Activated CD8-positive, alpha-beta memory T cell treated with anti-CD3 and anti-CD28 coated beads, Interleukin-2, amount 50 U/mL, for 24 hours (primary cell): ENCODE measurements around the gene FCMR.
"Not testable (repeated sequence)": the region's sequence is repeated elsewhere in the genome, so short reads cannot be mapped to it uniquely, and the experiment has no call there.

Experiments
- DNase-seq: peaks from one replicate; pipeline ENCODE4 v3.0.0-alpha.2; 2020; ENCODE audit errors: extremely low read depth

Gene FCMR

DNA sequence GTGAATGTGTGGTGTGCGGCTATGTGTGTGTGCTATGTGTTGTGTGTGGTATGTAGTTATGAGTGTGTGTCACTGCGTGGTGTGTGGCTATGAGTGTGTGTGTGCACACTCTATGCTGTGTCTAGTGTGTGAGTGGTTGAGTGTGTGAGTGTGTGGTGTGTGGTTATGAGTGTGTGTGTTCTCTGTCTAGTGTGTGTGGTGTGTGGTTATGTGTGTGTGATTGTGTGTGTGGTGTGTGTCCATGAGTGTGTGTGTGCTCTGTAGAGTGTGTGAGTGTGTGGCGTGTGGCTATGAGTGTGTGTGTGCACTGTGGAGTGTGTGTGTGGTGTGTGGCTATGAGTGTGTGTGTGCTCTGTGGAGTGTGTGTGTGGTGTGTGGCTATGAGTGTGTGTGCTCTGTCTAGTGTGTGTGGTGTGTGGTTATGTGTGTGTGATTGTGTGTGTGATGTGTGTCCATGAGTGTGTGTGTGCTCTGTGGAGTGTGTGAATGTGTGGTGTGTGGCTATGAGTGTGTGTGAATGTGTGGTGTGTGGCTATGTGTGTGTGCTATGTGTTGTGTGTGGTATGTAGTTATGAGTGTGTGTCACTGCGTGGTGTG, 2.3 kb upstream of the FCMR start:
- not testable (repeated sequence) for DNase-seq

- DNase-seq, result peak; percentile 53
These were observed 1.5 kb upstream of the FCMR start for GRCh38 chr1:206923009-206923960.

- no peak for DNase-seq
These were observed 783 bp upstream of the FCMR start for GRCh38 chr1:206922524-206922923.

- DNase-seq, result no peak
These were observed 3.7 kb downstream of the FCMR start for GRCh38 chr1:206918076-206918475.

GRCh38 chr1:206916000-206916709, 5.6 kb downstream of the FCMR start:
- no peak for DNase-seq

GRCh38 chr1:206915030-206915735, 6.6 kb downstream of the FCMR start:
- no peak for DNase-seq

- no peak for DNase-seq
These were observed 7.8 kb downstream of the FCMR start for GRCh38 chr1:206913766-206914537.

- DNase-seq, result no peak
These were observed 9.2 kb downstream of the FCMR start for GRCh38 chr1:206912445-206913095.

DNA sequence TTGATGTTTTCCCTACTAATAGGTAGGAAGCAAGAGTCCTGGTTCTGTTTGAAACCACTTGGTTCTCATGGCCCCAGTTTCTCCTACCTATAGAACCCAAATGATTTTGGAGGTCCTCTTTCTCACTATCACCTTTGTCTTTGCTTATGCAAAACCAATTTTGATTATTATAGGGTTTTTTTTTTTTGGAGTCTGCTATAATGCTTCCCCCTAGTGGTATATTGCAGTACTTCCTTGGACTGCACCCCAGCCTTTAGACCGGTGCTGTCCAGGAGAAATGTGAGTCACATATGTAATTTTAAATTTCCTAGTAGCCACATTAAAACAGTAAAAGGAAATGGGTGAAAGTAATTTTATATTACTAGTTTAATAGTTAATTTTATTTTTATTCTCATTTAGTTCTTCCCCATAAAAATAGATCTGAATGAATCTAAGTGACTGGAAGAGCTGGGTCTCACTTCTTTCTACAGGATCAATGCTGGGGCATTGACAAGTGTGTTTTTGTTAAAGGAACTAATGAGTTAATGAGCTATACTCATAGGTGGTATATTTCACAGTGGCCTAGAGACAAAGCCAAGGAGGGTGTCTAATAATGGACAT, 10.6 kb downstream of the FCMR start:
- DNase-seq, result no peak

GRCh38 chr1:206909883-206910318, 11.8 kb downstream of the FCMR start:
- DNase-seq, result no peak

DNA sequence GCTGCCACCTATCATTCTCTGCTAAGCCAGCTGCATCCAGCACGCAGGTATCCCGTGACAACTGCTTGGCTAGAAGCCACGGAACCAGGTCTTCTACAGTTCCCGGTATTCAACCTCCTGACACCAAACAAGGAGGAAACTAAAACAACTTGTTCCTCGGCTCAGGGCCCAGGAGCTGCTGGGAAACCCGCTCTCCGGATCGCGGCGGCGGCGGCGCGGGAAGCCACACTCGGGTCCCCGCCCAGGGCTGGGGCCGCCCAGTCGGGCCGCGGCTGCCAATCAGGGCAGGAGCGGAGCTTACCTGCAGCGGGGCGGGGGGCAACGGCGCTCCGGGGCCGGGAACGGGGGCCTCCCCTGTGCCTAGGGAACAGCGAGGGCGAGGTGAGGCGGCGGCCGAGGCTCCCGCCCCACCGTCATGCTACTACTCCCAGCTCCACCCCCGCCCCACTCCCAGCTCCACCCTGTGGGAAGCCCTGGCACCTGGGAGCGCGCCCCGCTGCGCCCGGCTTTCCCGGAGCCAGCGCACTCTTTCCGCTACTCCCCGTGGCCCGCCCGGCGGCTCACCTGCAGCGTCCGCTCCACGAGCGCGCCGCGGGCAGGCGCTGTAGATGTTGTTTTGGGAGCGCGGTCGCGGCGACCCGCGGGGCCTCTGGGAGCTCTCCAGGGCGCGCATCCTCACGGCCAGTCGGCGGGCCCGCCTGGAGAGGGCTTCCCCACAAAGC, 12.4 kb downstream of the FCMR start:
- DNase-seq, result no peak

DNA sequence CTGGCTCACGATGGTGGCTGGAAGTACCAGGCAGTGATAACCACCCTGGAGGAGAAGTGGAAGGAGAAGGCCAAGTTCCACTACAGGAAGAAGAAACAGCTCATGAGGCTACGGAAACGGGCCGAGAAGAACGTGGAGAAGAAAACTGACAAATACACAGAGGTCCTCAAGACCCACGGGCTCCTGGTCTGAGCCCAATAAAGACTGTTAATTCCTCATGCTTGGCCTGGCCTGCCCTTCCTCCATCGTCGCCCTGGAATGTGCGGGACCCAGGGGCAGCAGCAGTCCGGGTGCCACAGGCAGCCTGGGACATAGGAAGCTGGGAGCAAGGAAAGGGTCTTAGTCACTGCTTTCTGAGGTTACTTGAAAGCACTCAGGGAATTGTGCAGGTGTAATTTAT, 13.7 kb downstream of the FCMR start:
- DNase-seq, result no peak

- DNase-seq, result no peak
These were observed 14.3 kb downstream of the FCMR start for GRCh38 chr1:206907304-206907991.

GRCh38 chr1:206905295-206906164, 16.2 kb downstream of the FCMR start:
- DNase-seq, result no peak

DNA sequence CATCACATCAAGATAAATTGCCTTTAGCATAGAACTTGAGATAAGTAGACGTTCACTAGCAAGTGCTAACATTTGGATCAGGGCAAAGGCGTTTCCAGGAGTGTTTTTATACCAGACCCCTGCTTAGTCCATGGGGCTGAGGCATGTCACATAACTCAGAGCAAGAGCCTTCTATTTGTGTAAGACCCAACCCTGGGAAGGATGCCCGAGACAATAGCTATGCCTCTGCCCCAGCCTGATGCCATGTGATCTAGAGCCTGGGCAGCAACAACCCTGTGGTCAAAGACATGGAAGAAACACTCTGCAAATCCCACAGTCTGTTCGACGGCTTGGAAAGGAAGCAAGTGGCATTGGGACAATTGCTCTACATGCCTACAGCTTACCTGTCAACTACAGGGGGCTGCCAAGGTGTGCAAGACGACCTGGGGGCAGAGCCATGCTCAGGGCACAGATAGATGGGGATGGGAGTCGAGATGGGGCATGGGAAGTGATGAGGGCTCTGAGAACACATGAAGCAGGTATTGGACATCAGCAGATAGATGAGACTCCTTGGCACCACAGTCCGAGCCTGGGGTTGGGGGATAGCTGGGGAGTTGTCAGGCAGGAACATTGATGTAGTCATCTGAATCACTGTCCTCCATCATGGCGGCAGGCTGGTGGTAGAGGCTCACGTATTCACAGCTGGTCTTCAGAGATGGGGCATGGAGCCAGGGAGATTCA, 17.2 kb downstream of the FCMR start:
- DNase-seq, result no peak

DNA sequence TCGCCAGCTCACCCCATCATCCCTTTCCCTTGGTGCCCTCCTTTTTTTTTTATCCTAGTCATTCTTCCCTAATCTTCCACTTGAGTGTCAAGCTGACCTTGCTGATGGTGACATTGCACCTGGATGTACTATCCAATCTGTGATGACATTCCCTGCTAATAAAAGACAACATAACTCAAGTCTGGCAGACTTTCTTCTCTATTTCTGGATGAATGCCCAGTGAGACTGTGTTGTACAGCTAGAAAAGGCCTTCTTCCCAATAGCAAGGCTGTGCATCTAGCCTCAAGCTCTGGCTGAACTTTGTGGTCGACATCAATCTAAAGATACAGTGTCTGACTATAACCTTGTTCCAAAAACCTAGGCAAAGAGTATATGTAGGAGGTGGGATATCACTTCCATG, 18.1 kb downstream of the FCMR start:
- no peak for DNase-seq

DNA sequence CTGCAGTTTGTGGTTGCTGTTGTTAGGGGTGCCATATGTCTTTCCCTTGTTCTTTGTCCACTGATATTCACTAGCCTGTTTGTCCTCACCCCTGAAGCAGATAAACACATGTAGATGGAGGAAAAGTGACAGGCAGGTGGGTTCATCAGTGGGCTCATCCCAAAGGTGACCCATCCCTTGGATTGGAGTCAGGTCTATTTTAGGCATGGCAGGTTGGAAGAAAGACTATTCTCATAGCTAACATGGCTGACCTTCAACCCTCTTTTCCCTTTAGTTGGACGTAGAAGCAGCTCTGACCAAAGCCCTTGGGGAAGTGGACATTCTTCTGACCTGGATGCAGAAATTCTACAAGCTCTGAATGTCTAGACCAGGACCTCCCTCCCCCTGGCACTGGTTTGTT, 19.0 kb downstream of the FCMR start:
- DNase-seq, result no peak
